Sigmoid colon (tissue), 7 donors: ENCODE measurements around the gene OIP5. TPM values are rescaled to one million over a fixed set of nuclear protein-coding genes. Genes with fewer than 3 reads are reported as not detected.

Experiments used
- DNase-seq: peaks from one replicate; pipeline ENCODE4 v3.0.0-alpha.2; 2019
- H3K27ac ChIP-seq, 4 donors: fragments of 200-600 bp; sonication (generic); one replicate each; pipeline ENCODE4 v1.5.1; 2016 to 2019; ENCODE audit warnings: mild to moderate bottlenecking in 1 of 4
- H3K27me3 ChIP-seq, 3 donors: fragments of 200-600 bp; sonication (generic); one replicate each; pipeline ENCODE4 v1.5.1; 2019; ENCODE audit warnings: mild to moderate bottlenecking in 1 of 3
- H3K36me3 ChIP-seq, 4 donors: fragments of 200-600 bp; sonication (generic); one replicate each; pipeline ENCODE4 v1.5.1; 2016 to 2019
- H3K4me1 ChIP-seq, 4 donors: fragments of 200-600 bp; sonication (generic); one replicate each; pipeline ENCODE4 v1.5.1; 2017 to 2019
- H3K4me3 ChIP-seq, 4 donors: fragments of 200-600 bp; sonication (generic); one replicate each; pipeline ENCODE4 v1.5.1; 2017 to 2019; ENCODE audit warnings: mild to moderate bottlenecking in 2 of 4, moderate library complexity in 1 of 4
- H3K9me3 ChIP-seq, 4 donors: fragments of 200-600 bp in 3 of 4; sonication (generic) in 3 of 4; one replicate each; pipeline versions ENCODE4 v1.5.1 to v1.6.1; 2013 to 2019
- CTCF ChIP-seq, 4 experiments: fragments of 450-650 bp in 3 of 4; fragments of 200-600 bp in 1 of 4; IDR thresholded peaks; one replicate each; pipeline ENCODE4 v1.5.1; 2016 to 2019; ENCODE audit warnings: antibody characterized with exemption in 4 of 4, mild to moderate bottlenecking in 3 of 4, moderate library complexity in 2 of 4
- EP300 ChIP-seq, 4 donors: sonication (generic); formaldehyde crosslinking; IDR thresholded peaks; one replicate each; pipeline ENCODE4 v1.6.1; 2017; ENCODE audit warnings: antibody characterized with exemption in 4 of 4
- POLR2A ChIP-seq, 2 donors: fragments of 450-650 bp; IDR thresholded peaks; one replicate each; pipeline ENCODE4 v1.6.1; 2016; ENCODE audit warnings: antibody characterized with exemption in 2 of 2, mild to moderate bottlenecking in 2 of 2, moderate library complexity in 2 of 2
- POLR2AphosphoS5 ChIP-seq, 4 donors: sonication (generic); formaldehyde crosslinking; IDR thresholded peaks; one replicate each; pipeline ENCODE4 v1.6.1; 2017; ENCODE audit warnings: antibody characterized with exemption in 4 of 4
- WGBS, 2 donors: extraction: QIAGEN DNeasy Blood & Tissue Kit; methylation state at CpG; one replicate each; pipeline ENCODE4 v1.1.7; 2013; 5-methylcytosine and 5-hydroxymethylcytosine counted together
- intact Hi-C: fragments of 100-400 bp; cut with DNase I; formaldehyde crosslinking; loops from one replicate; pipeline ENCODE4 v1.15.1; 2023
- polyA plus RNA-seq, 3 donors: library from polyadenylated mRNA; stranded (reverse); fragments of 200-250 nt; gene quantifications; one replicate each; pipeline ENCODE4 v1.2.3, GENCODE V29; 2013
- total RNA-seq, 4 donors: library from RNA; depleted of rRNA; stranded (reverse); fragments of >200 nt; gene quantifications; one replicate each; pipeline ENCODE4 v1.1.0, GENCODE V29; 2016
- donor health status: healthy with polysubstance abuse.
- donor health status: Bipolar disorder and iron deficiency.
- donor health status: healthy.

The OIP5 gene
- total and polyA plus RNA-seq, 7 donors = 0.71 to 10.8 (median 1.8) TPM; not detected in 2

- H3K36me3 ChIP-seq = peaks cover 0 to 39% (median 9%) of the 10 kb centered on the region in 4 donors
- intact Hi-C loops = loop anchor here (5.0 kb wide), 2 partner anchors 51 to 136 kb away; partner anchors contain the start of genes NUSAP1, OIP5 and RTF1
- H3K27me3 ChIP-seq = no peaks in the 10 kb centered on the region
- peaks cover 0 to 15% (median 12%) of the 10 kb centered on the region in 4 donors for H3K4me1 ChIP-seq
- TF ChIP-seq EP300 (IDR thresholded peaks at IDR 0.05) = no peak
- WGBS, 2 donors = 88 to 90% methylated on average over 1 of the region's 1 CpG
- no peaks in the 10 kb centered on the region for H3K9me3 ChIP-seq
- DNase-seq = no peak
- no peak overlapping the region for H3K4me3 ChIP-seq
- H3K27ac ChIP-seq = no peak overlapping the region
Measured at GRCh38 chr15:41281236-41281635, 51.2 kb downstream of the OIP5 start.

- no peak for DNase-seq
- 75 to 89% methylated on average over 1 of the region's 1 CpG for WGBS, 2 donors
- Histone ChIP-seq H3K4me1 (peaks cover 0 to 4% (median 0%) of the 10 kb centered on the region in 4 donors), H3K27ac (no peak overlapping the region), H3K36me3 (peaks cover 0 to 44% (median 9%) of the 10 kb centered on the region in 4 donors), H3K4me3 (no peak overlapping the region), H3K27me3 (no peaks in the 10 kb centered on the region), H3K9me3 (no peaks in the 10 kb centered on the region)
- no peak for TF ChIP-seq POLR2AphosphoS5 (IDR thresholded peaks at IDR 0.05)
- no peak for TF ChIP-seq CTCF (IDR thresholded peaks at IDR 0.05)
- TF ChIP-seq EP300 (IDR thresholded peaks at IDR 0.05) = no peak
- no peak for TF ChIP-seq POLR2A (IDR thresholded peaks at IDR 0.05)
- intact Hi-C loops = loop anchor here (5.0 kb wide), 2 partner anchors 53 to 138 kb away; partner anchors contain the start of genes NUSAP1, OIP5 and RTF1
Measured at GRCh38 chr15:41279535-41280283, 52.7 kb downstream of the OIP5 start.

- TF ChIP-seq EP300 (IDR thresholded peaks at IDR 0.05) (no peak), POLR2A (IDR thresholded peaks at IDR 0.05) (no peak), POLR2AphosphoS5 (IDR thresholded peaks at IDR 0.05) (no peak), CTCF (IDR thresholded peaks at IDR 0.05) (no peak)
- Histone ChIP-seq H3K27ac (no peak overlapping the region), H3K4me3 (no peak overlapping the region), H3K27me3 (no peaks in the 10 kb centered on the region), H3K9me3 (no peaks in the 10 kb centered on the region), H3K4me1 (peaks cover 0 to 4% (median 0%) of the 10 kb centered on the region in 4 donors), H3K36me3 (peaks cover 0 to 50% (median 9%) of the 10 kb centered on the region in 4 donors)
- WGBS, 2 donors = 89% methylated on average over 3 of the region's 3 CpGs
- no peak for DNase-seq
- intact Hi-C loops = no loop called here
Measured at GRCh38 chr15:41278319-41278718, 54.1 kb downstream of the OIP5 start.

- H3K27me3 ChIP-seq = no peaks in the 10 kb centered on the region
- peaks cover 0 to 60% (median 9%) of the 10 kb centered on the region in 4 donors for H3K36me3 ChIP-seq
- H3K4me1 ChIP-seq = no peaks in the 10 kb centered on the region
- intact Hi-C loops = no loop called here
- H3K9me3 ChIP-seq = no peaks in the 10 kb centered on the region
- DNase-seq = no peak
- H3K4me3 ChIP-seq = no peak overlapping the region
- no peak for TF ChIP-seq EP300 (IDR thresholded peaks at IDR 0.05)
- TF ChIP-seq CTCF (IDR thresholded peaks at IDR 0.05) = no peak
- no peak for TF ChIP-seq POLR2AphosphoS5 (IDR thresholded peaks at IDR 0.05)
- no peak for TF ChIP-seq POLR2A (IDR thresholded peaks at IDR 0.05)
- H3K27ac ChIP-seq = no peak overlapping the region
Measured at GRCh38 chr15:41276831-41277230, 55.6 kb downstream of the OIP5 start.

- no peak overlapping the region for H3K27ac ChIP-seq
- H3K4me3 ChIP-seq = no peak overlapping the region
- H3K9me3 ChIP-seq = no peaks in the 10 kb centered on the region
- H3K36me3 ChIP-seq = peaks cover 0 to 67% (median 7%) of the 10 kb centered on the region in 4 donors
- H3K27me3 ChIP-seq = no peaks in the 10 kb centered on the region
- TF ChIP-seq POLR2A (IDR thresholded peaks at IDR 0.05) = no peak
- TF ChIP-seq CTCF (IDR thresholded peaks at IDR 0.05) = no peak
- TF ChIP-seq POLR2AphosphoS5 (IDR thresholded peaks at IDR 0.05) = no peak
- no peak for TF ChIP-seq EP300 (IDR thresholded peaks at IDR 0.05)
- intact Hi-C loops = no loop called here
- H3K4me1 ChIP-seq = no peaks in the 10 kb centered on the region
- DNase-seq = no peak
- 98 to 99% methylated on average over 2 of the region's 2 CpGs for WGBS, 2 donors
Measured at GRCh38 chr15:41269887-41270286, 62.5 kb downstream of the OIP5 start.
